HG03175 (cell line): Measurements from ENCODE around the gene UBE2D3.
"Not testable (repeated sequence)": the region's sequence is repeated elsewhere in the genome, so short reads cannot be mapped to it uniquely, and the experiment has no call there.

Source experiments
- ATAC-seq: cut with Tn5 transposase; IDR thresholded peaks from one replicate; pipeline ENCODE4 v1.9.1; 2021; ENCODE audit warnings: mild to moderate bottlenecking, moderate library complexity; ENCODE audit not compliant: unreplicated experiment

The UBE2D3 gene

GRCh38 chr4:102826890-102827673 lies at the start of gene UBE2D3:
Gene UBE2D3 (minus strand): TSS chr4:102827551. CDS start chr4:102826508, 1,043 bp downstream.
- peak; percentile 34 for ATAC-seq

- no peak for ATAC-seq
Observed at GRCh38 chr4:102871772-102872171, 44.4 kb upstream of the UBE2D3 start.

- ATAC-seq = peak; percentile 2
Observed at GRCh38 chr4:102869569-102870197, 42.3 kb upstream of the UBE2D3 start.

GRCh38 chr4:102868781-102869568 lies 41.6 kb upstream of the UBE2D3 start, which contains the start of gene CISD2:
Gene CISD2 (plus strand): TSS chr4:102868992. CDS start chr4:102869085, 93 bp downstream.
- peak; percentile 90 for ATAC-seq

GRCh38 chr4:102868153-102868780 lies 40.9 kb upstream of the UBE2D3 start:
- ATAC-seq = peak; percentile 54

- ATAC-seq = no peak
Observed at GRCh38 chr4:102867278-102868152, 40.2 kb upstream of the UBE2D3 start.

- not testable (repeated sequence) for ATAC-seq
Observed at GRCh38 chr4:102865327-102865726, 38.0 kb upstream of the UBE2D3 start.

GRCh38 chr4:102862747-102863146 lies 35.4 kb upstream of the UBE2D3 start:
- no peak for ATAC-seq

GRCh38 chr4:102862016-102862415 lies 34.7 kb upstream of the UBE2D3 start:
- ATAC-seq = no peak

GRCh38 chr4:102860611-102861324 lies 33.4 kb upstream of the UBE2D3 start:
- no peak for ATAC-seq

- no peak for ATAC-seq
Observed at GRCh38 chr4:102858828-102859464, 31.6 kb upstream of the UBE2D3 start.

- ATAC-seq = no peak
Observed at GRCh38 chr4:102850370-102850769, 23.0 kb upstream of the UBE2D3 start.

GRCh38 chr4:102849579-102850104 lies 22.3 kb upstream of the UBE2D3 start:
- no peak for ATAC-seq

- no peak for ATAC-seq
Observed at GRCh38 chr4:102847687-102848086, 20.3 kb upstream of the UBE2D3 start.

GRCh38 chr4:102843938-102844337 lies 16.6 kb upstream of the UBE2D3 start:
- ATAC-seq = no peak

- no peak for ATAC-seq
Observed at GRCh38 chr4:102843273-102843672, 15.9 kb upstream of the UBE2D3 start.

- no peak for ATAC-seq
Observed at GRCh38 chr4:102842367-102842766, 15.0 kb upstream of the UBE2D3 start.

GRCh38 chr4:102836596-102836995 lies 9.2 kb upstream of the UBE2D3 start:
- no peak for ATAC-seq

GRCh38 chr4:102832667-102833066 lies 5.3 kb upstream of the UBE2D3 start:
- ATAC-seq = no peak
